Activated T-cell treated with anti-CD3 and anti-CD28 coated beads, Interleukin-2, amount 50 U/mL, for 24 hours (primary cell): Measurements from ENCODE around the gene LRRC55.
"Not testable (repeated sequence)": the region's sequence is repeated elsewhere in the genome, so short reads cannot be mapped to it uniquely, and the experiment has no call there.

Experiments
- DNase-seq: peaks from one replicate; pipeline ENCODE4 v3.0.0-alpha.2; 2020
- H3K27ac Mint-ChIP-seq: 2 replicates; pipeline ENCODE4 v1.8.0; 2020; ENCODE audit warnings: mild to moderate bottlenecking, mixed read lengths
- H3K27me3 Mint-ChIP-seq: 2 replicates; pipeline ENCODE4 v1.8.0; 2020; ENCODE audit warnings: mixed read lengths
- H3K36me3 Mint-ChIP-seq: 2 replicates; pipeline ENCODE4 v1.8.0; 2020; ENCODE audit warnings: low read depth, mixed read lengths
- H3K4me1 Mint-ChIP-seq: 2 replicates; pipeline ENCODE4 v1.8.0; 2020; ENCODE audit warnings: low read depth, mixed read lengths
- H3K4me3 Mint-ChIP-seq: 2 replicates; pipeline ENCODE4 v1.8.0; 2020; ENCODE audit warnings: mild to moderate bottlenecking, moderate library complexity, mixed read lengths
- H3K9me3 Mint-ChIP-seq: 2 replicates; pipeline ENCODE4 v1.8.0; 2020; ENCODE audit warnings: mixed read lengths

Gene LRRC55

GRCh38 chr11:57155400-57155799, 26.4 kb upstream of the LRRC55 start:
- H3K27me3 Mint-ChIP-seq: peaks cover 24% of the 10 kb centered on the region
- H3K27ac Mint-ChIP-seq: no peak overlapping the region
- no peaks in the 10 kb centered on the region for H3K9me3 Mint-ChIP-seq
- no peak for DNase-seq
- H3K4me3 Mint-ChIP-seq: no peak overlapping the region
- no peaks in the 10 kb centered on the region for H3K36me3 Mint-ChIP-seq
- H3K4me1 Mint-ChIP-seq: no peaks in the 10 kb centered on the region

DNA sequence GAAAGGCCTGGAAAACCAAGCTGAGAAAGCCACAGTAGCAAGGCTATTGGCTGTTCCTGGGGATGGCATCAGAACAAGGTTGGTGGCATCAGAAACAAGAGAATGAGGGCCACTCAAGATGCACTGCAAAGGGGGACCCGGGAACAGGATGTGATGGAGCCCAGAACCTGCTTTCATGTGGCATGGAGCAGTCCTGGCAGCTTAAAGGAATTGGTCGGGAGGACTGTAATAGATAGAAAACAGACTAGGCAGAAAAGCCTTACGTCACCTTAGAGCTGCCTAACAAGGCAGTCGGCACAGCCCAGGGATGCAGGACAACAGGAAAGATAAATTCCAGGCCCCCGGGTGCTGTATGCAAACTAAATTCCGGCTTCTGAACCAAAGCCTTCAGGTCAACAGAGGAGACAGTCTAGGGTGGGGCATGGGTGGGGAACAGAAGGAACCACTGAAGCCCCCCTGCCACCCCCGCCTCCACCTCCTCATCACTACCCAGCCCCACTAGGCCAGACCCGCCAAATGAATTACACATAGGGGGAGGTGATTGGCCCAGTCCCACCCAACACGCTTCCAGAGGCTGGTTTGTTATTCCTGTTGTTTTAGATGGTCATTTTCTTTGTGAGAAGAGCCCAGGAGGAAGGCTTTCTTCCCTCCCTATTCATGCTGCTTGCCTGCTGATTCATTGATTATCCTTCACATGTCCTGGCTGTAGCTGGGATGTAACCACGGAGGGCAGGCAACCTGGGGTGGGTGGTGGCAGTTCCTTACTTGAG, 25.7 kb upstream of the LRRC55 start:
- Mint-ChIP-seq H3K27me3 (peaks cover 25% of the 10 kb centered on the region), H3K4me1 (no peaks in the 10 kb centered on the region), H3K36me3 (no peaks in the 10 kb centered on the region), H3K27ac (no peak overlapping the region), H3K9me3 (no peaks in the 10 kb centered on the region), H3K4me3 (no peak overlapping the region)
- DNase-seq: no peak

DNA sequence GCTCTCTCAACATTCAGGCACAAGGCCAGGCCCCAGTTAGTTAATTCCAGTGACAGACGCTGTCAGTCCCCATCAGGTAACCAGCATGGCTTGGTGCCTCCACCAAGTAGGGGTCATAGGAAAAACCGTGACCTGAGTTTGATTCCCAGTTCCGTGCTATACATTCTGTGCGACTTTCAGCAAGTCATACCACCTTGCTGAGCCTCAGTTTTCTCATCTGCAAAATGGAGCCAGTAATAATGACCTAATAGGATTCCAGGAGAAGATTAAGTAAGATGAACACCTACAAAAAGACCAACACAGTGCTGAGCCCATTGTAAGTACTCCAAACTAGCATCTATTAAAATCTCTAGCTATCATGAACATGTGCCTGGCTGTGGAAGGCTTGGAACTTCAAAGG, 24.8 kb upstream of the LRRC55 start:
- DNase-seq: no peak
- H3K4me3 Mint-ChIP-seq: no peak overlapping the region
- H3K27ac Mint-ChIP-seq: no peak overlapping the region
- H3K4me1 Mint-ChIP-seq: no peaks in the 10 kb centered on the region
- no peaks in the 10 kb centered on the region for H3K36me3 Mint-ChIP-seq
- no peaks in the 10 kb centered on the region for H3K9me3 Mint-ChIP-seq
- peaks cover 29% of the 10 kb centered on the region for H3K27me3 Mint-ChIP-seq

GRCh38 chr11:57157624-57158023, 24.1 kb upstream of the LRRC55 start:
- no peak for DNase-seq
- no peaks in the 10 kb centered on the region for H3K4me1 Mint-ChIP-seq
- no peak overlapping the region for H3K27ac Mint-ChIP-seq
- H3K9me3 Mint-ChIP-seq: no peaks in the 10 kb centered on the region
- H3K27me3 Mint-ChIP-seq: peaks cover 31% of the 10 kb centered on the region
- H3K4me3 Mint-ChIP-seq: no peak overlapping the region
- H3K36me3 Mint-ChIP-seq: no peaks in the 10 kb centered on the region

DNA sequence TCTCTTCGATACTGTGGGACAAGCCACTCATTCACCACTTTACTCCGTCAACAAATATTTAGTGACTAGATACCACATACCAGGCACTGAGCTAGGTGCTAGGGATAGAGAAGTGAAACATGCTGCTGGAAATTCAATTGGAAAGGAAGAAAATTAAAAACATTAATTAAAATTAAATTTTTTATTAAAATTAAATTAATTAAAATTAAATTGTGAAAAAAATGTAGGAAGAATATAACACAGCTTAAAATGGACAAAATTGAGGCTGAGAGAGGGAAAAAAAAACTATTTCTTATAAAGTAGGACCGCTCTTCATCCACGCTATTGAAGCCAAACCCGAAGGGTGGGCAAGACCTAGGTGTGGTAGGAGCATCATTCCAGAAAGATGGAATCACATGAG, 23.6 kb upstream of the LRRC55 start:
- no peaks in the 10 kb centered on the region for H3K9me3 Mint-ChIP-seq
- H3K4me3 Mint-ChIP-seq: no peak overlapping the region
- no peak for DNase-seq
- no peaks in the 10 kb centered on the region for H3K36me3 Mint-ChIP-seq
- H3K4me1 Mint-ChIP-seq: no peaks in the 10 kb centered on the region
- H3K27ac Mint-ChIP-seq: no peak overlapping the region
- H3K27me3 Mint-ChIP-seq: peaks cover 32% of the 10 kb centered on the region

DNA sequence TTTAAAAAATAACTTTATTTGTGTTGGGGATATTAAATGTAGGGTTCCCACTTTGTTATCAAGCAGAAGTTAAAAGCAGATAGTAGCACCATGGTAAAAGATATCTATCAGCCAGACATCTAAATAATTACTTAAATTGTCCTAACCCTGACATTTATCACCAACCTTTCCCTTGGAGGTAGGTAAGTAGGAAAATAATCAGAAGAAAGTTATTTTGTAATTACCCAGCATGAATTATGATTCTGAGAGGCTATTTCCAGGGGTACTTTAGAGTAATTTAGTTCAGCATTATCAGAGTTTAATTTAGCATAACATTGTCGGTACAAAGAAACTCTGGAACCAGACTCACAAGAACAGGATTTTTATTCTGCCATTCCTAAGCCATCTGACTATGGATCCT, 23.2 kb upstream of the LRRC55 start:
- Mint-ChIP-seq H3K4me3 (no peak overlapping the region), H3K9me3 (no peaks in the 10 kb centered on the region), H3K36me3 (no peaks in the 10 kb centered on the region), H3K4me1 (no peaks in the 10 kb centered on the region), H3K27ac (no peak overlapping the region), H3K27me3 (peaks cover 31% of the 10 kb centered on the region)
- no peak for DNase-seq

DNA sequence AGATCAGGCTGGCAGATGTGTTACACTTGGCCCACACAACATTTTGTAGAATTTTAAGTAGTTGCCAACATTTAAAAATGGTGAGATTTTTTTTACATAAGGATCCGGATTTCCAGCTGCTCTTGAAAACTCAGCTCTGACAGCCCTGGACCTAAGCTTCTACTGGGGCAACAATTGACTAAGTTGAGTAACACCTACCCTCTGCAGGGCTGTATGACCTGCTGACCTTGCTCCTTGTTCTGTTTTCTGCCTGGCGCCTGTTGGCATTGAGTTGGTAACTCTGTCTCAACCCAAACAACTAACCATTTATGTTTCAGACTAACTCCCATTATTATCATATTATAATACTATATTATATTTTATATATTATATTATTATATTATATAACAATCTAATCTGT, 21.1 kb upstream of the LRRC55 start:
- H3K27ac Mint-ChIP-seq: no peak overlapping the region
- no peak overlapping the region for H3K4me3 Mint-ChIP-seq
- H3K4me1 Mint-ChIP-seq: no peaks in the 10 kb centered on the region
- H3K36me3 Mint-ChIP-seq: no peaks in the 10 kb centered on the region
- H3K27me3 Mint-ChIP-seq: peaks cover 28% of the 10 kb centered on the region
- H3K9me3 Mint-ChIP-seq: no peaks in the 10 kb centered on the region
- no peak for DNase-seq

GRCh38 chr11:57161351-57161750, 20.4 kb upstream of the LRRC55 start:
- H3K27ac Mint-ChIP-seq: no peak overlapping the region
- no peaks in the 10 kb centered on the region for H3K36me3 Mint-ChIP-seq
- H3K9me3 Mint-ChIP-seq: no peaks in the 10 kb centered on the region
- H3K4me1 Mint-ChIP-seq: no peaks in the 10 kb centered on the region
- no peak for DNase-seq
- H3K27me3 Mint-ChIP-seq: peaks cover 23% of the 10 kb centered on the region
- H3K4me3 Mint-ChIP-seq: no peak overlapping the region

- H3K4me3 Mint-ChIP-seq: no peak overlapping the region
- DNase-seq: no peak
- no peaks in the 10 kb centered on the region for H3K4me1 Mint-ChIP-seq
- no peaks in the 10 kb centered on the region for H3K9me3 Mint-ChIP-seq
- no peak overlapping the region for H3K27ac Mint-ChIP-seq
- H3K27me3 Mint-ChIP-seq: peaks cover 16% of the 10 kb centered on the region
- H3K36me3 Mint-ChIP-seq: no peaks in the 10 kb centered on the region
These were observed 19.4 kb upstream of the LRRC55 start for GRCh38 chr11:57162179-57162898.

- Mint-ChIP-seq H3K4me3 (no peak overlapping the region), H3K36me3 (no peaks in the 10 kb centered on the region), H3K9me3 (no peaks in the 10 kb centered on the region), H3K4me1 (no peaks in the 10 kb centered on the region), H3K27me3 (peaks cover 15% of the 10 kb centered on the region), H3K27ac (no peak overlapping the region)
- no peak for DNase-seq
These were observed 18.4 kb upstream of the LRRC55 start for GRCh38 chr11:57163160-57163868.

GRCh38 chr11:57164317-57164716, 17.4 kb upstream of the LRRC55 start:
- H3K9me3 Mint-ChIP-seq: no peaks in the 10 kb centered on the region
- peaks cover 15% of the 10 kb centered on the region for H3K27me3 Mint-ChIP-seq
- no peak for DNase-seq
- H3K4me3 Mint-ChIP-seq: no peak overlapping the region
- no peaks in the 10 kb centered on the region for H3K36me3 Mint-ChIP-seq
- no peak overlapping the region for H3K27ac Mint-ChIP-seq
- no peaks in the 10 kb centered on the region for H3K4me1 Mint-ChIP-seq

DNA sequence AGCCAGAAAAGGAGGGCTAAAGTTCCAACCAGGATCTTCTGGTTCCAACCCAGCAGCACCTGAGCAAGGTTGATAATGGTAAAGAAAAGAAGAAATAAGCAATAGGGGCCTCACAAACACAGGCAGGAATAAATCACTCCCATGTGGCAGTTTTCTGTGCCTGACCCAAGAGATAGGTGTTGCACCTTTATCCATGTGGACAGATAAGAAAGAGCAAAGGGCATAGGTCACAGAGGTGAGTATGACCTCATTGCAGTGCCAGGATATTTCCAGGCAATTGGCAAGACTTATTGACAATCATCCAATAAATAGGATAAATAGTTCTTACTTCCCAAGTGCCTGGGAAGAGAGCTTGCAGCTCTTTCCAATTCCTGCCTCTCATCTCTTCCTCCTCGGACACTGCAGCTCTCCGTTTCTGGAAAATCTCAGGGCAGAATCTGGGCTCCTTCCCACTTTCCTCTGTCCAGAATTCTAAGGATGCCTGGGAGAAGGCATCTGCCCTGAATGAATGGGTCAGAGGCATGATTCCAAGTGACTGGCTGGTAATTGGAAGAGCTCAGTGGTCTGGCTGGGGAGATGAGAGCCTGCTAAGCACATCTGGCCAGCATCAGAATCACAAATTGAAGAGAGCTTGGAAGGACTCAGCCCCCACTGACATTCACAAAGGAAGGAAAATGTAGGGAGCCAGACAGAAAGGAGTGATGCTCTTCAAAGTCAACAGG, 14.5 kb upstream of the LRRC55 start:
- Mint-ChIP-seq H3K4me3 (no peak overlapping the region), H3K36me3 (no peaks in the 10 kb centered on the region), H3K27me3 (peaks cover 10% of the 10 kb centered on the region), H3K27ac (no peak overlapping the region), H3K9me3 (peaks cover 3% of the 10 kb centered on the region), H3K4me1 (no peaks in the 10 kb centered on the region)
- DNase-seq: no peak

DNA sequence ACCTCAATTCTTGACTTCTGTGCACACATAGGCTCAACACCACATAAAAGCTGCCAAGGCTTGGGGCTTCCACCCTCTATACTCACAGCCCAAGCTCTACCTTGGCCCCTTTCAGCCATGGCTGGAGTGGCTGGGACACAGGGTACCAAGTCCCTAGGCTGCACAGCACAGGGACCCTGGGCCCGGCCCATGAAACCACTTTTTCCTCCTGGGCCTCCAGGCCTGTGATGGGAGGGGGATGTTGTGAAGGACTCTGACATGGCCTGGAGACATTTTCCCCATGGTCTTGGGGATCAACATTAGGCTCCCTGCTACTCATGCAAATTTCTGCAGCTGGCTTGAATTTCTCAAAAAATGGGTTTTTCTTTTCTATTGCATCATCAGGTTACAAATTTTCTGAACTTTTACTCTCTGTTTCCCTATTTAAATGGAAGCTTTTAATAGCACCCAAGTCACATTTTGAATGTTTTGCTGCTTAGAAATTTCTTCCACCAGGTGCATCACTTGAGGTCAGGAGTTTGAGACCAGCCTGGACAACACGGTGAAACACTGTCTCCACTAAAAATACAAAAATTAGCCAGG, 11.9 kb upstream of the LRRC55 start:
- H3K9me3 Mint-ChIP-seq: not testable (repeated sequence)

GRCh38 chr11:57172031-57172430, 9.7 kb upstream of the LRRC55 start:
- H3K36me3 Mint-ChIP-seq: no peaks in the 10 kb centered on the region
- H3K4me1 Mint-ChIP-seq: no peaks in the 10 kb centered on the region
- H3K27ac Mint-ChIP-seq: no peak overlapping the region
- H3K9me3 Mint-ChIP-seq: peaks cover 3% of the 10 kb centered on the region
- DNase-seq: no peak
- no peak overlapping the region for H3K4me3 Mint-ChIP-seq
- H3K27me3 Mint-ChIP-seq: peaks cover 9% of the 10 kb centered on the region

More for the DNA sequence above, 11.9 kb upstream of the LRRC55 start:
- not testable (repeated sequence) for H3K27ac Mint-ChIP-seq, H3K4me1 Mint-ChIP-seq, H3K4me3 Mint-ChIP-seq, H3K36me3 Mint-ChIP-seq, H3K27me3 Mint-ChIP-seq, DNase-seq
